ENCODE results near the gene FZR1.
"Not testable (repeated sequence)": the region's sequence is repeated elsewhere in the genome, so short reads cannot be mapped to it uniquely, and the experiment has no call there.

The FZR1 gene

GRCh38 chr19:3496392-3497273, 9.5 kb upstream of the FZR1 start:
- DNase-seq (ENCODE audit: low spot score), result no peak

GRCh38 chr19:3497757-3498520, 8.2 kb upstream of the FZR1 start:
- DNase-seq (ENCODE audit: low spot score), result no peak

GRCh38 chr19:3499738-3500428, 6.2 kb upstream of the FZR1 start:
- DNase-seq (ENCODE audit: low spot score), result no peak

DNA sequence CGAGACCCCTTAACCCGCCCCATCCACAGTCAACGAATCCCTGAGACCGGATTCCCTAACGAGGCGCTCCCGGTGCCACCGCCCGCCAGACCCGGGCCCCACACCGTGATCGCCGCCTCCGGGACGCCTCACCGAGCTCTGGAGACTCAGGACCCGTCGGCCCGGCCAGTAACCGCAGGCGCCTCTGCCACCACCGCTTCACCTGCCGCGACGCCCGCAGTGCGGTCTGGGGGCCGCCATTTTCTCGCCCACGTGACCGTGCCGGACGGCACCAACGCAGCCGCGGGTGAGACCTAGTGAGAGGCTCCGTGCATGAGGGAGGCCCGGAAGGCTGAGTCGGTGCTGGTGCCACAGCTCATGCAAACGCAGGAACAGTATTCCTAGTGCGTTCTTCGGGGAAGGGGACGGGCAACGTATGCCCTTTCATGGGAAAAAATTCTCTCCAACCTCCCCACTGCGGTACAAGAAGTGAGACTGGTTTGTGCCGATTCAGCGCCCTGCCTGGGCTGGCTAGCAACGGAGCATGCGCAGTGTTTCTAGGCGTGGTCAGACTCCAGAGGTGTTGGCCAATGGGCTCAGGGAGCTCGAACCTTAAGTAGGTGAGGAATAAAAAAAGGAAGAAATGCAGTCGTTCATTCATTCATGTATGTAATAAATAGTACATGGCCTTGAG, 5.5 kb upstream of the FZR1 start, which contains the start of gene DOHH:
Gene DOHH, minus strand, starts transcription at position 246 of the 673 bp plus-strand sequence. CDS start 3,860 bp downstream, outside the sequence.
- peak; percentile 98 for DNase-seq (ENCODE audit: low spot score)

- no peak for DNase-seq (ENCODE audit: low spot score)
Measured at GRCh38 chr19:3501780-3502179, 4.3 kb upstream of the FZR1 start.

DNA sequence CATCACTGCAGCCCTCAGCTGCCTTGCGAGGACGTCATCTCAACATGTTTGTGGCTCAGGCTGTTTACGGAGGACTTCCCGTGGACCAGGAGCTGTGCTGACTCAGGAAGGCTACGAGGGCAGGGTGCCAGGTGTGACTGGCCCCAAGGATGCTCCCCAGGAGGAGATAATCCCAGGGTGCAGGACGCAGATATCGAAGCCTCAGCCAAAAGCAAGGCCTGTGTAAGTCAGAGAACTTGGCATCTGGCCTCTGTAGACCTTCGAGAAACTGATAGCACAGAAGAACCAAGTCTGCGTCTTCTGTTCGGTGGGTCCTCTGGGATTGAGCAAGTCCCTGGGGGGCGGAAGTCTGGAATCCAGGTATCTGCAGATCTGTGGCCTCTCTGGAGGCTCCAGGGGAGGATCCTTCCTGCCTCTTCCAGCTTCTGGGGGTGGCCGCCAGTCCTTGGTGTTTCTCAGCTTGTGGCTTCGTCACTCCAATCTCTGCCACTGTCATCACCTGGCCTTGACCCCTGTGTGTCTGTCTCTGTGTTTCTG, 3.0 kb upstream of the FZR1 start:
- no peak for DNase-seq (ENCODE audit: low spot score)

GRCh38 chr19:3504735-3505134, 1.4 kb upstream of the FZR1 start:
- peak; percentile 30 for DNase-seq (ENCODE audit: low spot score)

GRCh38 chr19:3506384-3507340, 551 bp downstream of the FZR1 start:
- DNase-seq (ENCODE audit: low spot score), result peak; percentile 34

DNA sequence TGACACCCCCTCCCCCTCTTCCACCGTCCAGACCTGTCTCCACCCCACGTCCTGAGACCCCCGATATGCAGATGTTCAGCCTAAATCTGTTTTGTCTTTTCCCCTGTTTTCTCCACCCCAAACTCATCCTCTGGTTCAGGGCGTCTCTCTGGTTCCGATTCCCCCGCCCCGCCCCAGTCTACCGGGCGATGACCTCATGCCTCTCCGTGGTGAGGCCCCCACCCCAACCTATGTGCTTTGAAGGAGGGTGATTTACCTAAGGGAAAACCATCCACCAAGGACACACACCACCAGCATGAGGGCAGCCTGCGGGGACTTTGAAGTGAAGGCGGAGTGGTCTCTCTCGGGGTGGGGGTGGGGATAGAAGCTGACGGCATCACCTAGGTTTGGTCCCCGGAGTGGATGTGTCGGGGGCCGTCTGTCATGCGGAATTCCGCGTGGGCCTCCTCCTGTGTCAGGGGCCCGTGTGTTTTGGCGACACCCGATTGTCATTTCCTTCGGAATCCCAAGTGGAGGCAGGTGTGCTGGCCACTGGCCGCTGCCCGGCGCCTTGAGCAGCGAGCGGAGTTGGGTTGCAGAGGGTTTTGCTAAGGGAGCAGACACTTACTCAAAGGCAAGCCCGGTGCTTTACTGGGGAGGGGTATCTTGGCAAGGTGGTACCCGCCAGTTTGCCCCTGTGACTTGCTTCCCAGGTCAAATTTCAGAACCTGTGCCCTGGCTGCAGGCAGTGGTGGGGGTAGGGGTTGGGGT, 1.4 kb downstream of the FZR1 start:
- DNase-seq (ENCODE audit: low spot score), result no peak

GRCh38 chr19:3508121-3508661, 2.1 kb downstream of the FZR1 start:
- not testable (repeated sequence) for DNase-seq (ENCODE audit: low spot score)

DNA sequence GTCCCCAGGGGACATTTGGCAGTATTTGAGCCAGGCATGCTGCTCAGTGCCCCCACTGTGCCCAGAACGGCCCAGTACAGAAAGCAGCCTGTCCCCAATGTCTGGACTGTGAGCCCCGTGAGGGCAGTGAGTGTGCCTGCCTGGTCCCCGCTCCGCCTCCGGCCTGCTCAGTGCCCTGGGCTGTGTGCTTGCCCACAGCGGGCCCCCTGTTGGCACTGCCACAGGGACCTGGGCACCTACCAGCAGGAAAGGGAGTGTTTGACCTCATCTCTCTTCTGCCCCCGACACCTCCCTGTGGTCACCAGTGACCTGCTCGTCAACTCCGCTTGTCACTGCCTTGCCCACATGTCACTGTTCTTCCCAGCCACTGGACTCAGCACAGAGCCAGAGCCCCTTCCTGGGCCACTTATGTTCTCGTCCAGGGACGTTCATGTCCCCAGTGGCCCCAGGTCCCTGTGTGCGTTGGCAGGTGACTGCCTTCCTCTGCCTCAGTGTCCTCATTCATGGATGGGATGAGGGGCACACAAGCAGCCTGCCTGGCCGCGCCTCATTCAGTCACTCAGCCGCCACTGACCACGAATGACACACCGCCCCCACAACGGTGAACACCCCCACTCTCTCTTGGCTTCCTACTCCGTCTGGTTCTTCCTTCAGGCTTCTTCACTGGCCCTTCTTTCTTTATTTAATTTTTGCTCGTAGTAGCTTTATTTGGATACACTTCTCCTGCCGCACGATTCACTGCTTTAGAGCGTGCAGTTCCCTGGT, 2.8 kb downstream of the FZR1 start:
- DNase-seq (ENCODE audit: low spot score), result no peak

DNA sequence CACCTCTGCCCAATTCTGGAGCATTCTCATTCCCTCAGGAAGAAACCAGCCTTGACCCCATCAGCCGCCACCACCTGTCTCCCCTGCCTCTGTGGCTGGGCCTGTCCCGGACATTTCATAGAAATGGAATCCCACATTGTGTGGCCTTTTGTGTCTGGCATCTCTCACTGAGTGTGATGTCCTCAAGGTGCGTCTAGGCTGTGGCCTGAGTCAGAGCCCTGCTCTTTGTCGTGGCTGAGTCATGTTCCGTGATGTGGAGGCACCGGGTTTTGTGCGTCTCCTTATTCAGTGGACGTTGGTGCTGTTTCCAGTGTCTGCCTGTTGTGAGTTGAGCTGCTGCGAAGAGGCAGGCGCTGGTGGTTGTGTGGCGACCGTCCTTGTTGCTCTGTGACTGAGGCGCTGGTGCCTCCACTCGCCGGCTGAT, 3.5 kb downstream of the FZR1 start:
- no peak for DNase-seq (ENCODE audit: low spot score)

DNA sequence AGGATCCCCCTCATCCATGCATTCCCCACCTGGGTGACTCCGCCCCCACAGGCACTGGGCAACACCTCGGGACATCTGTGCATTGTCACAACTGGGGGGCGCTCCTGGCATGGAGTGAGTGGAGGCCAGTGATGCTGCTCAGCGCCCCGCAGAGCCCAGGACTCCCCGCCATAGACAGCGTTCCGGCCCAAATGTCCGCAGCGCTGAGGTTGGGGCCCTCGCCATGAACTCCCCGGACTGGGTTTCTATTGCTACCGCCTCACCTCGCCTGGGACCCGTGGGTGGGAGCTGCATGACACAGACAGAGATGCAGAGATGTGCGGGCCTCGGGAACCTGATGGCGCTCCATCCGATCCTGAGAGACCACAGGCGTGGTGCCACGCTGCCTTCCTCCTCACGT, 4.6 kb downstream of the FZR1 start:
- DNase-seq (ENCODE audit: low spot score), result no peak

GRCh38 chr19:3511506-3512251, 5.6 kb downstream of the FZR1 start:
- DNase-seq (ENCODE audit: low spot score), result no peak

GRCh38 chr19:3512562-3513228, 6.6 kb downstream of the FZR1 start:
- no peak for DNase-seq (ENCODE audit: low spot score)

DNA sequence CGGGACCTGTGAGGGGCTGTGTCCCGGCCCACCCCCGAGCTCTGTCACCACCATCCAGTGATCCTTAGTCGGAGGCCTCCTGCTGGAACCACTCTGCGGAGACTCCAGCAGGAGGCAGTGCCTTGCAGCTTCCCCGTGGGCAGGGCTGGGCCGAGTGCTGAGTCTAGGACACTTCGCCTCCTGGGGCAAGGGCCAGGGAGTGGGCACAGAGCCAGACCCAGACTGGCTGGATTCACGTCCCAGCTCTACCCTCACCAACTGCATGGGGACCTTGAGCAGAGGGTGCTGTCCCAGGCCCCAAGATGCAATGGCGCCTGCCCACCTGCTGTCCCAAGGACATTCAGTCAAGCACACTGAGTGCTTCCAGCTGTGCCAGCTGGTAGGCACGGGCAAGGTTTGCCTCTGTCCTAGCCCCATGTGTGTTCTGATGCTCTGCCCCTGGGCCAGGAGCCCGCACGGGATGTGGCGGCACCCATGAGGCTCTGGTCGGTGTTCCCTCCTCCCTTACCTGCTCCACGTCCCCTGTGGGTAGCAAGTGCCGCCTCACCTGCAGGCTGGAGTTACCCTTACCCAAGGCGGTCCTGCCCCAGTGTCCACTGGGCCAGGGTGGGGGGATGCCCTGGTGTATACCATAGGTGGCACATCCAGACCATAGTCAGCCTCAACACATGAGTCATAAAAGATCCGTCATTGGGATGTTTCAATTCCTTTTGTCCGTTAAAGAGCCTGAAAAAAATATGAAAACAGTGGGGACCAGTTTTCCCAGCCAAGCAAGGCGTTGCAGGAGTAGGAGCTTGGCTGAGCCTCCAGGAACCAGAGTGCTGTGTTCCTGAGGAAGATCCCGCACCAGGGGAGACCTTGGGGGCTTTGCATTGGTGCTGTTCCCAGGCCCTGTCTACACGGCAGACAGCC, 7.4 kb downstream of the FZR1 start:
- no peak for DNase-seq (ENCODE audit: low spot score)
